ENCODE data around the gene COBL.

COBL gene

DNA sequence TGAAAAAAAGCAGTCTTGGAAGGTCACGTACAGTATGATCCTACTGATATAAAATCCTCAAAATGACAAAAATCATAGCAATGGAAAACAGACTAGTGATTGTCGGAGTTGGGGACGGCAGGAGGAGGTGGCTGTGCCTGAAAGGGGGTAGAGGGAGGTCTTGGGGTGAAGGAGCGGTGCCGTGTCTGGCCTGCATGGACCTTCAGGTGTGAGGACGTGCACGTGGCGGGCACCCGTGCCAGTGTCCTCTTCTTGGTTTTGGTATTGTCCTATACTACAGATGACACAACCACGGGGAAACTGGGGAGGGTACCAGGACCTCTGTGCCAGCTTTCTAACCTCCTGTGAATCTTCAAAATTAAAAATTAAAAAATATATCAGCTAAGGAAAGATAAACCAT is 73.0 kb downstream of the COBL start:
- Histone ChIP-seq H3K4me1 (ENCODE audit: insufficient read depth, low read length) (peaks cover 2% of the 10 kb centered on the region; the same call in 1 of the 2 replicates), H3K9me3 (ENCODE audit: insufficient read depth, low read depth, low read length) (no peaks in the 10 kb centered on the region), H3K27ac (ENCODE audit: low read length) (no peak overlapping the region), H3K36me3 (ENCODE audit: insufficient read depth, low read depth, low read length) (no peaks in the 10 kb centered on the region), H3K4me3 (ENCODE audit: low read length) (no peak overlapping the region), H3K27me3 (ENCODE audit: insufficient read depth, low read length) (no peaks in the 10 kb centered on the region), H3K9ac (ENCODE audit: low read depth, low read length) (no peak overlapping the region)

DNA sequence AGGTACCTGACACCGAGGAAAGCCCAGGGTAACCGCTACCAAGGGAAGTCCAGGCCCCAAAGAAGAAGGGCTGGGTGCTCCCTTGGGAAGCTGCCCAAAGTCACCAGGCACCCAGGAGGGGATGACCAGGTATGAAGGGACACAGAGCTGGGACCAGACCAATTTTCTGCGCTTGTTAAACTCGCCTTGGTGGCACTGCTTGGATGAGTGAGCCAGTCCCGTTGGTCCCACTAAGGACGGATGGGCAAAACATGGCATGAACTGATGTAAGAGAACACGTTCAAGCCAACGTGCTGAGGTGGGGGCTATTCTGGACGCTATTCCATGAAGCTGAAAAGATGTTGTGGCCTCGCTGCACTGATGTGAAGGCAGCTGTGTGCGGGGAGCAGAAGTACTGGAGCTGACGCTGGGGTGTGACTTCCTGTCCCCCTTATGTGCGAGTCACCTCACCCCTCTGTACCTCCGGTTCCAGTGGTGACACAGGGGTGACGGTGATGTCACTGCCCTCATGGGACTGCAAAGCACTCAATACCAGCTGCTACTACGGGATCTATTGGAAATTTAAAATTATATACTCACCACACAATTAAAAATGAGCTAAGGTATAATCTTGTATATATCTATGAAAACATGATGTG is 73.6 kb downstream of the COBL start:
- no peak overlapping the region for H3K27ac ChIP-seq (ENCODE audit: low read length)
- H3K9ac ChIP-seq (ENCODE audit: low read depth, low read length): no peak overlapping the region
- H3K27me3 ChIP-seq (ENCODE audit: insufficient read depth, low read length): no peaks in the 10 kb centered on the region
- no peak overlapping the region for H3K4me3 ChIP-seq (ENCODE audit: low read length)
- H3K36me3 ChIP-seq (ENCODE audit: insufficient read depth, low read depth, low read length): no peaks in the 10 kb centered on the region
- peaks cover 2% of the 10 kb centered on the region; the same call in 1 of the 2 replicates for H3K4me1 ChIP-seq (ENCODE audit: insufficient read depth, low read length)
- no peaks in the 10 kb centered on the region for H3K9me3 ChIP-seq (ENCODE audit: insufficient read depth, low read depth, low read length)

- H3K27me3 ChIP-seq (ENCODE audit: insufficient read depth, low read length): no peaks in the 10 kb centered on the region
- no peak overlapping the region for H3K27ac ChIP-seq (ENCODE audit: low read length)
- H3K4me1 ChIP-seq (ENCODE audit: insufficient read depth, low read length): peaks cover 2% of the 10 kb centered on the region; the same call in 1 of the 2 replicates
- H3K9ac ChIP-seq (ENCODE audit: low read depth, low read length): no peak overlapping the region
- no peak overlapping the region for H3K4me3 ChIP-seq (ENCODE audit: low read length)
- H3K36me3 ChIP-seq (ENCODE audit: insufficient read depth, low read depth, low read length): no peaks in the 10 kb centered on the region
- H3K9me3 ChIP-seq (ENCODE audit: insufficient read depth, low read depth, low read length): no peaks in the 10 kb centered on the region
These were observed 74.5 kb downstream of the COBL start for GRCh38 chr7:51242007-51242691.

GRCh38 chr7:51240868-51241267 is 75.7 kb downstream of the COBL start:
- Histone ChIP-seq H3K27me3 (ENCODE audit: insufficient read depth, low read length) (no peaks in the 10 kb centered on the region), H3K27ac (ENCODE audit: low read length) (no peak overlapping the region), H3K9me3 (ENCODE audit: insufficient read depth, low read depth, low read length) (no peaks in the 10 kb centered on the region), H3K4me3 (ENCODE audit: low read length) (no peak overlapping the region), H3K4me1 (ENCODE audit: insufficient read depth, low read length) (no peaks in the 10 kb centered on the region; the same call in 1 of the 2 replicates), H3K36me3 (ENCODE audit: insufficient read depth, low read depth, low read length) (no peaks in the 10 kb centered on the region), H3K9ac (ENCODE audit: low read depth, low read length) (no peak overlapping the region)

DNA sequence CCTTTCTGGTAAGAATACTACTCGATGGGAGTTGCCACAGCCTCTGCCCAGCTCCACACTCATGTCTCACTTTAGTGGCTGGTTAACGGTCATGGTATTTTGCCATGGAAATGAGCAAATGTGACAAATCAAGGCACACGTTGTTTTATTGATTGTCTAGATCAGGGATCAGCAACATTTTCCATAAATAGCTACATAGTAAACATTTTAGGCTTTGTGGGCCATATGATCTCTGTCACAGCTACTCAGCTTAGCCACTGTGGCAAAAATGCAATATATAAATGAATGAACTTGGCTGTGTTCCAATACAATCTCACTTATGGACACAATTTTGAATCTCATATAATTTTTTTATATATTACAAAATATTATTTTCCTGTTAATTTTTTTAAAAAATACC is 76.9 kb downstream of the COBL start:
- H3K36me3 ChIP-seq (ENCODE audit: insufficient read depth, low read depth, low read length): no peaks in the 10 kb centered on the region
- H3K9ac ChIP-seq (ENCODE audit: low read depth, low read length): no peak overlapping the region
- H3K27me3 ChIP-seq (ENCODE audit: insufficient read depth, low read length): no peaks in the 10 kb centered on the region
- H3K9me3 ChIP-seq (ENCODE audit: insufficient read depth, low read depth, low read length): no peaks in the 10 kb centered on the region
- H3K4me1 ChIP-seq (ENCODE audit: insufficient read depth, low read length): no peaks in the 10 kb centered on the region; the same call in 1 of the 2 replicates
- no peak overlapping the region for H3K27ac ChIP-seq (ENCODE audit: low read length)
- H3K4me3 ChIP-seq (ENCODE audit: low read length): no peak overlapping the region

GRCh38 chr7:51238981-51239495 is 77.6 kb downstream of the COBL start:
- Histone ChIP-seq H3K4me3 (ENCODE audit: low read length) (no peak overlapping the region), H3K9me3 (ENCODE audit: insufficient read depth, low read depth, low read length) (no peaks in the 10 kb centered on the region), H3K27ac (ENCODE audit: low read length) (no peak overlapping the region), H3K27me3 (ENCODE audit: insufficient read depth, low read length) (no peaks in the 10 kb centered on the region), H3K4me1 (ENCODE audit: insufficient read depth, low read length) (no peaks in the 10 kb centered on the region; the same call in 1 of the 2 replicates), H3K9ac (ENCODE audit: low read depth, low read length) (no peak overlapping the region), H3K36me3 (ENCODE audit: insufficient read depth, low read depth, low read length) (no peaks in the 10 kb centered on the region)

GRCh38 chr7:51237446-51238133 is 79.0 kb downstream of the COBL start:
- no peaks in the 10 kb centered on the region for H3K9me3 ChIP-seq (ENCODE audit: insufficient read depth, low read depth, low read length)
- no peaks in the 10 kb centered on the region for H3K27me3 ChIP-seq (ENCODE audit: insufficient read depth, low read length)
- H3K9ac ChIP-seq (ENCODE audit: low read depth, low read length): no peak overlapping the region
- no peaks in the 10 kb centered on the region for H3K36me3 ChIP-seq (ENCODE audit: insufficient read depth, low read depth, low read length)
- no peak overlapping the region for H3K4me3 ChIP-seq (ENCODE audit: low read length)
- H3K4me1 ChIP-seq (ENCODE audit: insufficient read depth, low read length): no peaks in the 10 kb centered on the region; the same call in 1 of the 2 replicates
- H3K27ac ChIP-seq (ENCODE audit: low read length): no peak overlapping the region

DNA sequence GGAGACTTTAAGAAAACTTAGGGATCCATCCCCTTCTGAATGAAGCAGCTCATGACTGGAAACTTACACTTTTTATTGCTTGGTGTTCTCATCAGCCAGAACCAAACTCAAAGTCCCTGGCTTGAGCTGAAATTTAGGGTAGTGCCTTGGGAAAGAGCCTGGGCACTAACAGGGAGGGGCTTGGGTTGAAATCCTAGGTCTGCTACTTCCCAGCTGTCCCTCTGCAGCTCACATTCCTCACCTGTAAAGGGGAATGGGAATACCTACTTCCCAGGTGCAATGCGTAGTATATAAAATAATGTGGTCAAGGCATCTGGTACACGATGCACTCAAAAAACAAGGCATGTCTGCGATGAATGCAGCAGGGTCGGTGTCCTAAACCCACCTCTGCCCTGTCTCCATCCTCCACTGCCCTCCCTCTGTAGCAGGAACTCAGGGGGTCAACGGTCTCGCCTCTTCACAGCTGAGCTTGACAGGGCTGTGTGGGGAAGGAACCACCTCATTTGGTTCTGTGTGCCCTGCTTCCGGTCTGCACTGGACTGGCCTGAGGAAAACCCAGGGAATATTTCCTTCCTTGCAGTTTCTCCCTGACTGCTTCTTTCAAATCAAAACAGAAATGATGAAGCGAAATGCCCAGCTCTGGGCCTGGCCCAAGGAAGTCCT is 80.0 kb downstream of the COBL start:
- Histone ChIP-seq H3K9ac (ENCODE audit: low read depth, low read length) (no peak overlapping the region), H3K27me3 (ENCODE audit: insufficient read depth, low read length) (no peaks in the 10 kb centered on the region), H3K36me3 (ENCODE audit: insufficient read depth, low read depth, low read length) (no peaks in the 10 kb centered on the region), H3K9me3 (ENCODE audit: insufficient read depth, low read depth, low read length) (no peaks in the 10 kb centered on the region), H3K4me3 (ENCODE audit: low read length) (no peak overlapping the region), H3K27ac (ENCODE audit: low read length) (no peak overlapping the region), H3K4me1 (ENCODE audit: insufficient read depth, low read length) (no peaks in the 10 kb centered on the region; the same call in 1 of the 2 replicates)

GRCh38 chr7:51235593-51236313 is 80.9 kb downstream of the COBL start:
- Histone ChIP-seq H3K27me3 (ENCODE audit: insufficient read depth, low read length) (no peaks in the 10 kb centered on the region), H3K4me3 (ENCODE audit: low read length) (no peak overlapping the region), H3K36me3 (ENCODE audit: insufficient read depth, low read depth, low read length) (no peaks in the 10 kb centered on the region), H3K27ac (ENCODE audit: low read length) (no peak overlapping the region), H3K4me1 (ENCODE audit: insufficient read depth, low read length) (no peaks in the 10 kb centered on the region), H3K9me3 (ENCODE audit: insufficient read depth, low read depth, low read length) (no peaks in the 10 kb centered on the region), H3K9ac (ENCODE audit: low read depth, low read length) (no peak overlapping the region)

GRCh38 chr7:51234609-51235308 is 81.8 kb downstream of the COBL start:
- Histone ChIP-seq H3K27me3 (ENCODE audit: insufficient read depth, low read length) (no peaks in the 10 kb centered on the region), H3K4me3 (ENCODE audit: low read length) (no peak overlapping the region), H3K27ac (ENCODE audit: low read length) (no peak overlapping the region), H3K4me1 (ENCODE audit: insufficient read depth, low read length) (no peaks in the 10 kb centered on the region), H3K9me3 (ENCODE audit: insufficient read depth, low read depth, low read length) (no peaks in the 10 kb centered on the region), H3K9ac (ENCODE audit: low read depth, low read length) (no peak overlapping the region), H3K36me3 (ENCODE audit: insufficient read depth, low read depth, low read length) (no peaks in the 10 kb centered on the region)
